GM20431 (cell line): ENCODE measurements around the gene COL18A1.

Experiments used
- in situ Hi-C: fragments of 300-500 bp; cut with MseI, MboI; formaldehyde crosslinking; loops from one replicate; pipeline ENCODE4 v1.15.0; 2020; ENCODE audit warnings: low sequenced_read_pairs; ENCODE audit not compliant: unreplicated experiment

The COL18A1 gene

DNA sequence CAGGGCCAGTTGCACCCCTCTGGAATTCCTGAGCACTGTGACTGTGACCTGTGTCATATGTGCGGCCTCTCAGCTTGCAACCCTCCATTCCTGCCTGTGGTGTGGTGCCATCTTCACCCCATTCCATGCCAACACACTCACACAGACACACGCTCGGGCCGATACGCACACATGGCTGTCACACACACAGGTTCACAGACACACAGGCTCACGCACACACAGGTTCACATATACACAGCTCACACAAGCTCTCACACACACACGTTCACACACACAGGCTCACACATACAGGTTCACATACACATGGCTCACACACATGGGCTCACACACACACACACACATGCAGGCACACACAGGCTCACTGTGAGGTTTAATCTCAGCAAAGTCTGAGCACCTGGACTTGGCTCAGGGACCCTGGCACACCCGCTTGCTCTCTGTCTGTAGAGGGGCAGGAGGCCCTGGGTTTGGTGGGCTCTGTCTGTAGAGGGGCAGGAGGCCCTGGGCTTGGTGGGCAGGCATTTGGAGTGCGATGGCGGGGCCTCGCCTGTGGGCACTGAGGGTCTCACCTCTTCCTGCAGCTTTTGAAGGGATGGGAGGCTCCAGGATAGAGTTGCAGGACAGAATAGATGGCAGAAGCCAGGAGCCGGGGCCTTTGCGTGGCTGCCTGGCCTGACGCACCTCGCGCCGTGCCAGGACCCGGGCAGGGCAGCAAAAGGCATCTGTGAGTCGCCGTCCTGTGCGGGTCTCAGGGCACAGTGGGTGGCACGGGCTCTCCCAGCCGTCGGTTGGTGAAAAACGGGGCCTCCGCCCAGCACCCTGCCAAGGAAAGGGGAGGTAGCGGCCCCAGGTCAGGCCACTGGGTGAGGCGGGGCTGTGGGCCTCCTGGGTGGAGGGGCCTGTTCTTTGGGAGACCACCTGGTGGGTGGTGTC lies 17.1 kb downstream of the COL18A1 start:
- in situ Hi-C loops: no loop called here

DNA sequence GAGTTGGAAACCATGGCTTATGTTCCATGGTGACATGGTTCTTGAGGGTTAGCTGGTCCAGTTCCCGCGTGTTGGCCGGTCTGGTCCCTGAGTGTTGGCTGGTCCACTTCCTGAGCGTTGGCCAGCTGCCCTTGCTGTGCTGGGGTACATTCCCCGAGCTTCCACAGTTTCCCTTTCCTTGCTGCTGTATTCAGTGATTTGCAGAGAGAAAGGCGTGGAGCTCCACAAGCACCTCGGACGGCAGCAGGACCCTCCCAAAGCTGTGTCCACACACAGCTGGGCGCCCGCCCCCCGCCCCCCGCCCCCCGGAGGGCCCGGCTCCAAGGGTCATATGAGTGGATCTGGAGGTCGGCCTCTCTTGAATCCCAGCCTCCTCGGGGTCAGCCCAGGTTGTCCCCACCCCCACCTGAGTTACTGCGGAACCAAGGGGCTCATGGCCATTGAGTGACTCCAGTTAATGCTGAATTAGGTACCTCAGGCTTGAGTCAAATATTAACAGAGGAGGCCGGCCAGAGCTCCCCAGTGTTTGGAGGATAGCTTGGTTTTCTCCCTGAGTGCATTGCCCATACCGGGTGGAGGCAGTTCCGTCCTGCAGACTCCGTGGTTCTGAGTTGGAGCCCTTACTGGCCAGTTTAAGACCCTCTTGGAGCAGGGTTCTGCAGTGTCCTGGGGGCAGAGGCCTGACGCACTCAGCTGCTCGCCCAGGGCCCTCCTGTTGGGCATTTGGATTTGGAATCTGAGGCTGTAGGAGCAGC lies 18.4 kb downstream of the COL18A1 start:
- in situ Hi-C loops: no loop called here

DNA sequence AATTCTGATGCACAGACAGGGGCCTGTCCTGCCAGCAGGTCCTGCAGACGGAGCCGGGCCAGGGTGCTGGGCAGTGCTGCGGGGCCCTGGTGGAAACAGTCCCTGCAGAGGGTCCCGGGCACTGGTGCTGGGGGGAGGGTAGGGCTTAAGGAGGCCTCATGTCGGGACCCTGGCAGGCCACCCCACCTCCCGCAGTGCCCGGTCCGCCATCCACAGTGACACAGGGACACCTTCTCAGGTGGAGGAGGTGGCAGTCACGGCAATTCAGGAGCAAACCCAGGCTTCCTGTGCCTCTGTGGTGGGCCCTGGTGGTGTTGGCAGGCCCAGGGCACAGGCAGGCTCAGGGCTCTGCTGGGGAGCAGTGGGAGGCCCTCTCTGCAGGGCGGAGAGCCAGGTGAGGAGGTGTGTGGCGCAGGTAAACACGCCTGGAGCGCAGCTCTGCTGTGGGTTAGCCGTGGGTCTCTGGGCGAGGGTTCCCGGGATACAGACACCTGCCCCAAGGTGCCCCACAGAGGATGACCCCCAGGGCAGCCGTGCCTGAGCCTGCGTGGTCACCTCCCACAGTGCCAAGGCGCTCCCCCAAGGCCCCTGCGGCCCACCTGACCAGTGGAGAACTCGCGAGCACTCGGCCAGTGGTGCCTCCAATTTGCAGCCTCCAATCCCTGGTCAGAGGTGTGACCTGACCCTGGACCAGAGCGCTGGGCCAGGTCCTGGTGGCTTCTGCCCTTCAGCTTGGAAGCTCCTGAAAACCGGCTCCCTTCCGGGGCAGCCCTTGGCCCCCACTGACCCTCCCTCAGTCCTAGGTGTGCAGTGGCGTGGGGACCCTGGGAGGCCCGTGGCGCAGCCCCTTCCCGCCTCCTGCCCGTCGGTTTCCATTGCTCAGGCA lies 19.2 kb downstream of the COL18A1 start:
- in situ Hi-C loops: no loop called here

DNA sequence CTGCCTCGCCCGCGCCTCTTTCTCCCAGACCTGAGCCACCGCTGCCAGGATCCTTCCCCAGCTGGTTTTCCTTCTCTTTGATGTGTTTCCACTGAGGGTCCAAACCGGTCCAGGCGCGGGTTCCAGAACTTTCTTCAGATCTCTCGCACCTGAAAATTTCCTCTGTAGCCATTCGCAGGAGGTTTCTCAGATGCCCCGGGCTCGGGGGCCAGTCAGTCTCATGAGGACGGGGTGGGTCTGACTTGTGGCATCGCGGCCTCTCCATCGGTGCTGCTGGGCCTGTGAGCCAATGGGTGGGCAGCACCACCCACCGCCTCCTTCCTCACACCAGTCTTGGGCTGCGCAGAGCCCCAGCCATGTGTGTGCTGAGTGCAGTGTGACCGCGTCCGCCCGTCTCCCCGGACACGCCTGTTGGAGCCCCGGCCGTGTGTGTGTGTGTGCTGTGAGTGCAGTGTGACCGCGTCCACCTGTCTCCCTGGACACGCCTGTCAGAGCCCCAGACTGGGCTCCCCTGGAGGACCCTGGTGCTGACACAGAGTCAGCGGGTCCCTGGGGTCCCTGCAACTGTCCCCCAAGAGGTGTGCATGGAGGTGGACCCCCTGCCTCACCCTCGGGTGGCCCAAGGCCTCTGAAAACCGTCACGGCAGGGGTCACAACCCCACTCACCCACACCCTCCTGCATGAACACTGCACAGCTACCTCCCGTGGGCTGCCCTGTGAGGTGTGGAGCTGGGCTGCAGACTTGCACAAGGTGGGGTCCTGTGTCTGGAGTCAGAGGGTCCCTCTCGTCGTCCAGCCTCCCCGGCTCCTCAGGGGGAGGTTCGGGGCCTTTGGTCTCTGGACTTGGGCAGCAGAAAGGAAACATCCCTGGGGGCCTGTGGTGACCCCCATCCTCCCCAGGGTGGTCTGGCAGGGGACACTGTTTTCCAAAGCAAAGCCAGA lies 20.2 kb downstream of the COL18A1 start:
- in situ Hi-C loops: no loop called here

DNA sequence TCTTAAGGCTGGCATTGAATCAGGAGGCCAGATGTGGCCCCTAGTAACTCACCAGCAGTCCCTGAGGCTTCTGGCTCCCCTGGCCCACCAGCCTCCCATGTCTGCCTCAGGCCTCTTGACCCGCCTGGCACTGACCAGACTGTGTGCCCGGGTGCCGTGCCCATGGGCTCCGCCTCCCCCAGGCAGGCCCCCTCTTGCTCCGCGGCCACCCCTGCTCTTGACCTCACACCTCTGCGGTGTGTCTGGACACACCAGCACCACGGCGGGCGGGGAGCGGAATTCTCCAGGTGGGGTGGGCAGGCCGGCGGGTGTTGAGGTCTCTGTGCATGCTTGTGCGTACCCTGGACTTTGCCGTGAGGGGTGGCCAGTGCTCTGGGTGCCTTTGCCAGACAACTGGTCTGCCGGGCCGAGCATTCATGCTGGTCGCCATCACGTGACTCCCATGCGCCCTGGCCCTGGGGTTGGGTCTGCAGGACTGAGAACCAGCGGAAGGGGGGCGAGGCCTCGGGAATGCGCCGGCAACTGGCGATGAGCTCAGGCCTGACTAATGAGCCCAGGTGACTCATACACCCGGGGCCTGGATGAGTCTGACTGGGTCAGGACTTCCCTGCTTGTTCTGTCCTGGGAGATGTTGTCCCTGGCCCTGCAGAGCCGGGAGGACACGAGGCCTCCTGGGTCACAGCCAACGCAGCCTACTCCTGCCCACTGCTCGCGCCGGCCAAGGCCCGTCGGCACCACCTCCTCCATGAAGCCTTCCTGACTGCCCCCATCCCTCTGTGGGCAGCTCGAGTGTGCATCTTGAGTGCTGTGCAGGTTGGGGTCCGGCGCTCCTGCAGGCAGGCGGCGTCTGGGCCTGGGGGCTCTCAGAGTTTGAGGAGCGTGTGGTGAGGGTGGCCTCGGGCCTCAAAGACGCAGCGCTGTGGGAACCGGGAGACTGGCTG lies 22.6 kb downstream of the COL18A1 start:
- in situ Hi-C loops: no loop called here

DNA sequence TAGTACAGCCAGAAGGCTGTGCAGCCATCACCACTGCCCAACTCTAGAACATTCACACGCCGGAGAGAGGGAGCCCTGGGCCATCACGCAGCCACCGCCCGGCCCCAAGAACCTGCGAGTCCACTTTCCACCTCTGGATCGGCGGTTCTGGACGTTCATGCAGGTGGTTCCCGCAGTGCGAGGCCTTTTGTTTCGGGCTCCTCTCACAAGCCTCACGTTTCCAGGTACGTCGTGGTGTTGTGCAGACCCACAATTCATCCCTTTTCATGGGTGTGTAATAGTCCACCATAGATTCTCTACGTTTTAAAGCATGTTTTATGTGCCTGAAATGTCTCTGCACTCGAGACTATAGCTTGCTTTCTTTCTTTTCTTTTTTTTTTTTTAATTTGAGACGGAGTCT lies 23.6 kb downstream of the COL18A1 start:
- in situ Hi-C loops: no loop called here

DNA sequence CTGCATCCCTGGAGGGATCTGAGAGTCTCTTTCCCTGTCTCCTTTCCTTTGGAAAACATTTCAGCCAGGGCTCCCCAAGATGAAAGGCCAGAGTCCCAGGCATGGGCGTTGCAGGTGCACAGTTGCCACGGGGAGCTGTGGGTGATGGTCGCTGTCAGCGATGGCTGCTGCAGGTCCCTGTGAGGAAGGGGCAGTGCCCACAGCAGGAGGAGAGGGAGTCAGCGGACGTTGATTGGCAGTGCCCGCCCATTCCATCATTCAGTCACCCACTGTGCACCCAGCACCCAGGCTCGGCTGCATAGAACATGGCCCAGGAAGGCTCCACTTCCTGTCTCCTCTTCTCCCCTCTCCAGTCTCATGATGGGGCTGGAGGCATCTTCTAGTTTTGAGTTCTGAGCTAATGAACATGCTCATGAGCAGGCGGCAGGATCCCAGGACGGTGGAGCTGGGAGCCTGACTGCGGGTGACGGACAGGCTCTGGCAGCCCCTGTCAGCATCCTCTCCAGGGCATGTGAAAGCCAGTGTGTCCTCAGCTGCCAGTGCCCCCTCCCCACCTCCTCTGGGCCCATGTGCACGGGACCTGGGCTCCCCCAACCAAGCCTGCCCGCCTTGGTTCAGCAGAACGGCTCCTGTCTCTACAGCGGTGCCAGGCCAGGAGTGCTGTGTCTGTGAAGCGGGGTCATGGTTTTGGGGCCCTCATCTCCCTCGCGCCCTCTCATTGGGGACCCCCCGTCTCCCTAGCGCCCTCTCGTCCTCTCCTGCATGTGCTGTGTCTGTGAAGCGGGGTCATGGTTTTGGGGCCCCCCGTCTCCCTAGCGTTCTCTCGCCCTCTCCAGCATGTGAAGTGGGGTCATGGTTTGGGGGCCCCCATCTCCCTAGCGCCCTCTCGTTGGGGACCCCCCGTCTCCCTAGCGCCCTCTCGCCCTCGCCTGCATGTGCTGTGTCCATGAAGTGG lies 24.5 kb downstream of the COL18A1 start:
- in situ Hi-C loops: loop anchor here (10.0 kb wide), 1 partner anchor 135 kb away; no protein-coding TSS in a partner anchor

DNA sequence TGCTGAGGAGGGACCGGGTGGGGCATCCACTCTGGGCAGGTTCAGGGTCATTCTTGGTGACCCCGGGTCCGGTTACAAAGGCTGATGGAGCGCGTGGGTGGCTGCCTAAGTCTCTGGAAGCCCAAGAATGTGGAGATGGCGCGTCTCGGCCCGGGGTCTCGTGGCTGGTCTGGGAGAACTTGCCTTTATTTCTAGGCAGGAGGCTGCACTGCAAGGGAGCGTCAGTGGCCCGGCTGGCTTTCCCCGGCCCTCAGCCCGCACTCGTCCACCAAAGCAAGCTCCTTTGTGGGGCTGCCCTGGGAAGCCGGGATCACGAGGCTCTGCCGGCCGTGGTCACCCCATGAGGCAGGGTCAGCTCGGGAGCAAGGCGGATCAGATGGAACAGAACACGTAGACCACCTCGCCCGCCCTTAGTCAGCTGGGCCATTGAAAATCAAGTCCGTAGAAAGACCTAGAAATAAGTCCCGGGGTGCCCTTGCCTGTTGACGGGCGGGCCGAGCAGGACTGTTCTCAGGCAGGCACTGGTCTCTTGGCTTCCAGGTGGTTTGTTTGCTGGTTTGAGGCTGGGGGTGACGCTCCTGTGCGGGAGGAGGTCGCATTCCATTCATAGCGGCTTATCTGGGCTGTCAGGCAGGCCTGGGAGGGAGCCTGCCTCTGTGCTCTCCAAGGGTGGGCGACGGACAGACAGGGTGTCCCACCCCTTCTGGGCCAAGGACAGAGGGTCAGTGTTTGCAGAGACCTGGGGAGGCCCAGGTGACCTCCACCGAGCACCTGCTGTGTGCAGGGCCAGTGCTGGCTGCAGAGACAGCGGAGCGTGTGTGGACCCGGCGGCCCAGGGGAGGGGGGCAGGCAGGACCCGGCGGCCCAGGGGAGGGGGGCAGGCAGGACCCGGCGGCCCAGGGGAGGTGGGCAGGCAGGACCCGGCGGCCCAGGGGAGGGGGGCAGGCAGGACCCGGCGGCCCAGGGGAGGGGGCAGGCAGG lies 25.8 kb downstream of the COL18A1 start:
- in situ Hi-C loops: loop anchor here (10.0 kb wide), 1 partner anchor 136 kb away; no protein-coding TSS in a partner anchor

DNA sequence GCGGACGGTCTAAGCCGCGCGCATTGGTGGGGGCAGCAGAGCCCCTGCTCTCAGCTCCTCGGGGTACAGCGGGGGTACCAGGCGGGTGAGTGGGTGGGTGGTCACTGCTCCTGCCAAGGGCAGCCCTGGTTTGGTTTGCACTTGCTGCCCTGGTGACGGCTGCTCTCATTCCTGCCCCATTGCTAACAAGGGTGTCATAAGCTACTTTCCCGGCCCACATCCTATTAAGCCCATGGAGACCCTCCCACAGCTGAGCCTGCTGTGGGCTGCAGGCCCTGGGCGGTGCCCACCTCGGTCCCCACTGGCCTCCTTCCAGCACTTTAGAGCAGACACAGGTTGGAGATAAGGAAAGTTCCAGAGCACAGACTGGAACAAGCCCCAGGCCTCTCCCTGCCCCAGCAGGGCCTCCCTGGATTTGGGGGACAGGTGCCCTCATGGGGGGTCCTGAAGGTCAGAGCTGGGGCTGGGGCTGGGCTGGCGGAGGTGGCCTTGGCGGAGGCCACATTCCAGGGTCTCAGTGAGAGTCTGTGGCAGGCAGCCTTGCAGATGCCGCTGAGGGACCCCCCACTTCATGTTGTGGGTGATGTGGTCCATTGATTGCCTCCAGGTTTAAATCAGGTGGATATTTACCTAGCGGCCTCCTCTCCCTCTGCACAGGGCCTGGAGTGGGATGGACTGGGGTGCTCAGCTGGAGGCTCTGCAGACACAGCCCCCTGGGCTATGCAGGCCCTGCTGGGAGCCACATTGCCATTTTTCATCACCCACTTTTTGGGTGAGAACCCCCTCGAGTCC lies 27.0 kb downstream of the COL18A1 start:
- in situ Hi-C loops: loop anchor here (10.0 kb wide), 1 partner anchor 137 kb away; no protein-coding TSS in a partner anchor

DNA sequence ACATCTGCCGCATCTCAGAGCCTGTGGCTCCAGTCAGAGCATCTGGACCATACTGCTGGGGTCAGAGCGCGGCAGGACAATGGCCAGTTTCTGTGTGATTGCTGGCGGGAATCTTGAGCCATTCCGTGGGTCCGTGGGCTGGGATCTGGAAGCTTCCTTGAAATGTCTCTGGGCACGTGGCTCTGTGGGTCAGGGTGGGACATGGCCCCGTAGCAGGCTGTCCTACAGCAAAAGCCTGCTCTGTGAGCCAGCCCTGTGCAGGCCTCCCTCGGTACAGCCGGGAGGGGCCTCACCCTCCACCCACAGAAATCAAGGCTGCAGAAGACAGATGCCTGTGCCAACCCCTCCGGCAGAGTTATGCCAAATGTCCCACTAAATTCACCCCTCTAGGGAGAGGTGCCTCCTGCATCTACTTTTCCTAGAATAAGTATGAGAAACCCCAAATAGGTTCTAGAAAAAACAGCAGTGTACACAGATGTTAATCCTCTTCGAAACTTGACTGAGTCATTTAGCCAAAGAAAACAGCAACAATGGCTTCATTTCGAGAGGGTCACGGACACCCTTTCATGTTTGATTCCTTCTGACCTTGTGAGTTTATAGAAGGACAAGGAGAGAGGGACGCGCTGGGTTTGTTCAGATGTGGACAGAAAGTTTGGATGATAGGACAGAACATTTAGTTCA lies 27.8 kb downstream of the COL18A1 start:
- in situ Hi-C loops: loop anchor here (10.0 kb wide), 1 partner anchor 138 kb away; no protein-coding TSS in a partner anchor

DNA sequence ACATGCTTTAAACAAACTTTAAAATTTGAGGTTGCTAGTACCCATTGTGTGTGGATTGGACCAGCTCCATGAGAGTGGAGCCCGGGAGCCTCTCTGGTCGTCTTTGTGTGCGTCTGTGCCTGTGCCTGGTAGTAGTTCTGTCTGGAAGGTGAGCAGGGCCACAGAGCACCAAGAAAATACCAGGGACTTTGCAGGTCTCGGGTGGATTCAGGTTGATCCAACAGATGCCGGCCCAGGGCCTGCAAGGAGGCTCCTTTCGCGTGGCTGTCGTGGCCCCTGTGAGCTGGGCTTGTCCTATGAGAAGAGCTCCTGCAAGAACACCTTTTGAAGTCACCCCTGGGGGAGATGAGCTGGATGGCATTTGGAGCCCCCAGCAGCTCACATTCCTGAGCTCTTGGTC lies 28.3 kb downstream of the COL18A1 start:
- in situ Hi-C loops: loop anchor here (10.0 kb wide), 1 partner anchor 138 kb away; no protein-coding TSS in a partner anchor

DNA sequence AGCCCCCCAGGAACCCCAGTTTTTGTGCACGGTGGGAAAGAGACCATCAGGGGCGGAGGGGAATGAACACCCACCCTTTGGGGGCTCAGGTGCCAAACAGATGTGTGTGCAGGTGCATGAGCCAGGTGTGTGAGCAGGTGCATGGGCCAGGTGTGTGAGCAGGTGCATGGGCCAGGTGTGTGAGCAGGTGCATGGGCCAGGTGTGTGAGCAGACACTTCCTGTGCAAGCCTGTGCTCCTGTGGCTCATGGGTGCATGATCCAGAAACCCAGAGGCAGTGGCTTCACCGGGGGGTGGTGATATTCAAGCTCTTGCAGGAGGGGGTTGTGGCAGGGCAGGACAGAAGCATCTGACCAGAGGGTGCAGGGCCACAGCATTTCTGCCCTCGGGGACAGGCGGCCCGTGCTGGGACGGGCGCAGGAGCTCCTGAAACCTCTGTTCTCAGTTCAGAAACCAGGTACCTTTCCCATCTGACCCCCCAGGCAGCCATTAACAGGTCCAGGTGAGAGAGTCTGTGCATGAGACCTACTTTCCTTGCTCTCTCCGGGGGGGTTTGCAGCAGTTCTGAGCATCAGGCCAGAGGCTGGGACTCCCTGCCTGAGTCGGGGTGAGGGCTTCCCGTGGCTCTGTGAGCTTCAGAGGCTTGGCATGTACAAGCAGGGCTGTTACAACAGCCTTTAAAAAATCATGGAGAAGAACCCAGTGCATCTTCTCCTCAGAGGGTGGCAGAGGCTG lies 29.1 kb downstream of the COL18A1 start:
- in situ Hi-C loops: loop anchor here (10.0 kb wide), 1 partner anchor 139 kb away; no protein-coding TSS in a partner anchor

DNA sequence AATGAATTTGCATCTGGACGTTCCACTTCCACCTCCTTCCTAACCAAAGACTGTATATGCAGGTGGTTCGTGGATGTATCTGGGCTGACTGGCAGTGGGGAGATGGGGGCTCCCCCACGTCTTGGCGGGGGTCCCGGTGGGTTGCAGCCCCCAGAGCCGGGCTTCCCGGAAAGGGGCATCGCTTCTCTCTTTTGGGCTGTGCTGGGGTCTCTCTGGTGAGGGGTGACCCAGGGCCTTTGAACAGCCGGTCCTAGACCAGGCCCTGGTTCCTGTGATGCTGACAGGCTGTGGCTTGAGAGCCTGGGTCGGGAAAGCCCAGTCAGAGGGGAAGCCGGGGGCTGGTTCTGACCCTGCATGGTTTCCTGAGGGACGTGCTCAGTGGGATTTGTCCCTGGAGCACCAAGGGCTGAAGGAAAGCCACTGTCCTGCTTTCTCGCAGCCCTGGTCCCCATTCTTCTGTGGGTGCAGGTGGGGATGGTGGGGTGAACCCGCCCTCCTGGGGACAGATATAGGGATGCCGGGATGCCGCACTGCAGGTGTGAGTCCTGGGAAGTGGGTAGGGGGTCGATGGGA lies 29.8 kb downstream of the COL18A1 start:
- in situ Hi-C loops: loop anchor here (10.0 kb wide), 1 partner anchor 140 kb away; no protein-coding TSS in a partner anchor
